HCT116 (cell line): ENCODE measurements around the gene FLT4. TPM values are rescaled to one million over a fixed set of nuclear protein-coding genes. Genes with fewer than 3 reads are reported as not detected.

Experiments used
- ATAC-seq: fragments of 200-7000 bp; cut with Tn5 transposase; 2 replicates; pipeline ENCODE4 v1.9.1; 2020; ENCODE audit warnings: mild to moderate bottlenecking, moderate library complexity
- BruUV-seq: library from RNA; stranded (reverse); fragments of 400-500 nt; replicated peaks from 2 replicates; lab custom pipeline; 2021; lab: Mats Ljungman, UMichigan
- CTCF ChIA-PET: fragments of 300-600 bp; sonication (Branson Sonifier 250); formaldehyde crosslinking; loops from one replicate; lab custom pipeline; 2021; ENCODE audit warnings: antibody characterized with exemption; lab: Charles Lee
- POLR2A ChIA-PET: fragments of 300-600, 350-600 bp; sonication (Branson Sonifier 250); formaldehyde crosslinking; loops from one replicate; lab custom pipeline; 2021; ENCODE audit warnings: antibody characterized with exemption; lab: Charles Lee
- RAD21 ChIA-PET, 2 experiments: fragments of 300-600 bp; sonication (Branson Sonifier 250); formaldehyde crosslinking; loops; one replicate each; lab custom pipeline; 2023; ENCODE audit warnings: low total read pairs in 2 of 2; ENCODE audit not compliant: uncharacterized antibody in 2 of 2, unreplicated experiment in 2 of 2, low non-redundant PET in 1 of 2; lab: Charles Lee
- DNase-seq: peaks from one replicate; pipeline ENCODE4 v3.0.0-alpha.2; 2010; ENCODE audit warnings: low read depth, low spot score
- H2AFZ ChIP-seq: fragments of 200-600 bp; shearing (Covaris generic), sonication (generic); 2 replicates; pipeline ENCODE4 v1.6.1; 2017; ENCODE audit warnings: low read depth, mixed run types, mixed read lengths, antibody characterized with exemption, low read length; ENCODE audit not compliant: poor library complexity, severe bottlenecking
- H3K27ac ChIP-seq: 2 replicates; pipeline ENCODE4 v1.5.1; 2012; ENCODE audit warnings: low read depth, low read length
- H3K27me3 ChIP-seq: fragments of 200-600 bp; sonication (generic); 2 replicates; pipeline ENCODE4 v1.6.1; 2016; ENCODE audit warnings: mixed run types, low read length, mixed read lengths; ENCODE audit not compliant: insufficient read depth
- H3K36me3 ChIP-seq, 2 experiments: fragments of 200-500 bp in 1 of 2; fragments of 200-600 bp in 1 of 2; sonication (Bioruptor generic) in 1 of 2; sonication (generic) in 1 of 2; 2 replicates each; pipeline versions ENCODE4 v1.5.1 to v1.6.1; 2014 to 2016; ENCODE audit warnings: low read length in 2 of 2, inconsistent platforms in 1 of 2, mixed read lengths in 1 of 2, mixed run types in 1 of 2; ENCODE audit not compliant: insufficient read depth in 2 of 2, control insufficient read depth in 1 of 2
- H3K4me1 ChIP-seq, 2 experiments: fragments of 200-600 bp in 1 of 2; sonication (generic) in 1 of 2; 2 replicates each; pipeline versions ENCODE4 v1.5.1 to v1.6.1; 2012 to 2017; ENCODE audit warnings: low read length in 2 of 2, inconsistent platforms in 1 of 2, mild to moderate bottlenecking in 1 of 2, mixed read lengths in 1 of 2, mixed run types in 1 of 2, moderate library complexity in 1 of 2; ENCODE audit not compliant: insufficient read depth in 2 of 2, control insufficient read depth in 1 of 2
- H3K4me2 ChIP-seq: fragments of 200-600 bp; sonication (generic); 2 replicates; pipeline ENCODE4 v1.6.1; 2017; ENCODE audit warnings: mixed run types, low read length, mixed read lengths
- H3K4me3 ChIP-seq, 2 experiments: fragments of 200-600 bp in 1 of 2; sonication (generic) in 1 of 2; replicated peaks in 1 of 2; 2 replicates each; pipeline ENCODE4 v1.5.1; 2011 to 2016; ENCODE audit warnings: low read length in 2 of 2, control low read depth in 1 of 2, low read depth in 1 of 2, mild to moderate bottlenecking in 1 of 2, mixed read lengths in 1 of 2, mixed run types in 1 of 2
- H3K79me2 ChIP-seq: fragments of 200-600 bp; sonication (generic); 2 replicates; pipeline ENCODE4 v1.6.1; 2017; ENCODE audit warnings: mild to moderate bottlenecking, mixed run types, low read length, moderate library complexity, mixed read lengths; ENCODE audit not compliant: insufficient read depth
- H3K9ac ChIP-seq: fragments of 200-600 bp; sonication (generic); 2 replicates; pipeline ENCODE4 v1.6.1; 2016; ENCODE audit warnings: low read length, mixed read lengths
- H3K9me2 ChIP-seq: fragments of 200-600 bp; sonication (generic), shearing (Covaris generic); 2 replicates; pipeline ENCODE4 v1.6.1; 2017; ENCODE audit warnings: mixed run types, mild to moderate bottlenecking, moderate library complexity; ENCODE audit not compliant: insufficient read depth
- H3K9me3 ChIP-seq, 2 experiments: fragments of 200-500 bp in 1 of 2; fragments of 200-600 bp in 1 of 2; sonication (Bioruptor generic) in 1 of 2; sonication (generic) in 1 of 2; 2 replicates each; pipeline ENCODE4 v1.6.1; 2014 to 2017; ENCODE audit warnings: low read length in 2 of 2, mixed read lengths in 2 of 2, inconsistent platforms in 1 of 2, low read depth in 1 of 2, mild to moderate bottlenecking in 1 of 2, mixed run types in 1 of 2, moderate library complexity in 1 of 2; ENCODE audit not compliant: control insufficient read depth in 1 of 2, insufficient read depth in 1 of 2
- H4K20me1 ChIP-seq: fragments of 200-600 bp; sonication (generic), shearing (Covaris generic); 2 replicates; pipeline ENCODE4 v1.6.1; 2017; ENCODE audit warnings: mixed run types, mild to moderate bottlenecking, moderate library complexity; ENCODE audit not compliant: insufficient read depth
- EGR1 ChIP-seq: IDR thresholded peaks from 2 replicates; pipeline ENCODE4 v1.6.1; 2012; ENCODE audit warnings: low read depth
- EZH2phosphoT487 ChIP-seq: fragments of 200-600 bp; IDR thresholded peaks from 2 replicates; pipeline ENCODE4 v1.6.1; 2018; ENCODE audit warnings: antibody characterized with exemption, borderline replicate concordance
- FOSL1 ChIP-seq: IDR thresholded peaks from 2 replicates; pipeline ENCODE4 v1.6.1; 2012; ENCODE audit warnings: low read depth
- MAX ChIP-seq: IDR thresholded peaks from 2 replicates; pipeline ENCODE4 v1.6.1; 2012
- POLR2AphosphoS5 ChIP-seq: IDR thresholded peaks from 2 replicates; pipeline ENCODE4 v1.6.1; 2011; ENCODE audit warnings: mild to moderate bottlenecking, low read depth, low read length, moderate library complexity
- RAD21 ChIP-seq: IDR thresholded peaks from 2 replicates; pipeline ENCODE4 v1.6.1; 2012; ENCODE audit warnings: low read depth, mild to moderate bottlenecking
- YY1 ChIP-seq: IDR thresholded peaks from 2 replicates; pipeline ENCODE4 v1.6.1; 2011; ENCODE audit warnings: low read length, low read depth, moderate library complexity, mild to moderate bottlenecking; ENCODE audit not compliant: insufficient replicate concordance; ENCODE audit errors: extremely low read depth
- ZFX ChIP-seq: fragments of 450-650 bp; IDR thresholded peaks from 2 replicates; pipeline ENCODE4 v1.6.1; 2017
- ZNF274 ChIP-seq: fragments of 200-500 bp; sonication (Bioruptor generic); IDR thresholded peaks from 2 replicates; pipeline ENCODE4 v1.6.1; 2014; ENCODE audit warnings: mild to moderate bottlenecking, low read depth, low read length, inconsistent platforms
- intact Hi-C: fragments of 100-400 bp; cut with micrococcal nuclease; formaldehyde crosslinking; loops from 2 replicates; pipeline ENCODE4 v1.10.0; 2022
- total RNA-seq: library from RNA; stranded (reverse); gene quantifications from one replicate; pipeline ENCODE4 v1.2.1, GENCODE V29; 2021; ENCODE audit not compliant: unreplicated experiment

Gene FLT4
- total RNA-seq, 1 experiment from 2014 or later: 0.17 TPM

GRCh38 chr5:180622910-180623309, 26.5 kb downstream of the FLT4 start:
- H3K27ac ChIP-seq: no peak overlapping the region
- BruUV-seq: no TSS peak
- H3K36me3 ChIP-seq: no peaks in the 10 kb centered on the region
- intact Hi-C loops: no loop called here
- H3K79me2 ChIP-seq: no peaks in the 10 kb centered on the region
- ChIA-PET POLR2A (no interaction called here), CTCF (no interaction called here), RAD21 (no interaction called here)
- H3K4me1 ChIP-seq: no peaks in the 10 kb centered on the region
- H3K9me2 ChIP-seq: no peaks in the 10 kb centered on the region
- H3K9me3 ChIP-seq: no peaks in the 10 kb centered on the region
- TF ChIP-seq FOSL1 (no peak), MAX (no peak), ZNF274 (no peak), EZH2phosphoT487 (no peak), EGR1 (no peak), POLR2AphosphoS5 (no peak), YY1 (no peak)
- H3K9ac ChIP-seq: no peak overlapping the region
- no peak overlapping the region for H2AFZ ChIP-seq
- ATAC-seq: no peak
- no peaks in the 10 kb centered on the region for H3K27me3 ChIP-seq
- H3K4me2 ChIP-seq: no peak overlapping the region
- no peak for DNase-seq
- no peaks in the 10 kb centered on the region for H4K20me1 ChIP-seq
- no peak overlapping the region for H3K4me3 ChIP-seq

- no TSS peak for BruUV-seq
- DNase-seq: no peak
- ChIA-PET CTCF (no interaction called here), POLR2A (no interaction called here)
- Histone ChIP-seq H3K9me3 (no peaks in the 10 kb centered on the region), H3K27me3 (no peaks in the 10 kb centered on the region), H3K4me2 (no peak overlapping the region), H3K27ac (no peak overlapping the region), H3K4me1 (no peaks in the 10 kb centered on the region), H3K79me2 (no peaks in the 10 kb centered on the region), H3K9me2 (no peaks in the 10 kb centered on the region)
- intact Hi-C loops: no loop called here
- no peak for TF ChIP-seq YY1
- no peak for TF ChIP-seq RAD21
- no peak for TF ChIP-seq ZNF274
- TF ChIP-seq EGR1: no peak
- no peak for TF ChIP-seq ZFX
- no peak for TF ChIP-seq MAX
- no peak for TF ChIP-seq FOSL1
- TF ChIP-seq, all 23 proteins: peak for 0
- RAD21 ChIA-PET: no interaction called here
- Histone ChIP-seq H2AFZ (no peak overlapping the region), H3K36me3 (no peaks in the 10 kb centered on the region), H4K20me1 (no peaks in the 10 kb centered on the region), H3K9ac (no peak overlapping the region), H3K4me3 (no peak overlapping the region)
- ATAC-seq: no peak
These were observed 28.1 kb downstream of the FLT4 start for GRCh38 chr5:180621311-180621710.
